ENCODE data around the gene ARHGEF26.

- TF ChIP-seq CTCF (IDR thresholded peaks at IDR 0.05) (no peak), POLR2A (IDR thresholded peaks at IDR 0.05) (no peak)
Measured at GRCh38 chr3:154240235-154240634, 119.0 kb downstream of the ARHGEF26 start.
